GM21360 (cell line): ENCODE measurements around the gene KRABD2.
A peak's percentile ranks its signal among the peaks of the same experiment; 100 is the strongest.
"Not testable (repeated sequence)": the region's sequence is repeated elsewhere in the genome, so short reads cannot be mapped to it uniquely, and the experiment has no call there.

Source experiments
- ATAC-seq: cut with Tn5 transposase; IDR thresholded peaks from one replicate; pipeline ENCODE4 v1.9.1; 2021; ENCODE audit warnings: mild to moderate bottlenecking, moderate library complexity; ENCODE audit not compliant: unreplicated experiment

Gene KRABD2

GRCh38 chr17:8376271-8377067 is at the start of gene KRABD2:
Gene KRABD2, minus strand, starts transcription at chr17:8376704.
- ATAC-seq, result peak; percentile 91

GRCh38 chr17:8421571-8421970 is 45.1 kb upstream of the KRABD2 start:
- ATAC-seq, result no peak

- ATAC-seq, result no peak
Measured at GRCh38 chr17:8420041-8420934, 43.8 kb upstream of the KRABD2 start.

- no peak for ATAC-seq
Measured at GRCh38 chr17:8419305-8419704, 42.8 kb upstream of the KRABD2 start.

- ATAC-seq, result no peak
Measured at GRCh38 chr17:8418471-8418870, 42.0 kb upstream of the KRABD2 start.

GRCh38 chr17:8417806-8418205 is 41.3 kb upstream of the KRABD2 start:
- no peak for ATAC-seq

GRCh38 chr17:8413938-8414337 is 37.4 kb upstream of the KRABD2 start:
- ATAC-seq, result no peak

- no peak for ATAC-seq
Measured at GRCh38 chr17:8413328-8413727, 36.8 kb upstream of the KRABD2 start.

GRCh38 chr17:8412089-8412488 is 35.6 kb upstream of the KRABD2 start:
- no peak for ATAC-seq

- ATAC-seq, result no peak
Measured at GRCh38 chr17:8410883-8411238, 34.4 kb upstream of the KRABD2 start.

- no peak for ATAC-seq
Measured at GRCh38 chr17:8409966-8410882, 33.7 kb upstream of the KRABD2 start.

- no peak for ATAC-seq
Measured at GRCh38 chr17:8408371-8408770, 31.9 kb upstream of the KRABD2 start.

- no peak for ATAC-seq
Measured at GRCh38 chr17:8406174-8406573, 29.7 kb upstream of the KRABD2 start.

- ATAC-seq, result no peak
Measured at GRCh38 chr17:8405499-8406016, 29.1 kb upstream of the KRABD2 start.

GRCh38 chr17:8402921-8403536 is 26.5 kb upstream of the KRABD2 start:
- ATAC-seq, result no peak

GRCh38 chr17:8401107-8401506 is 24.6 kb upstream of the KRABD2 start:
- no peak for ATAC-seq

GRCh38 chr17:8398980-8399379 is 22.5 kb upstream of the KRABD2 start:
- no peak for ATAC-seq

- no peak for ATAC-seq
Measured at GRCh38 chr17:8397636-8398035, 21.1 kb upstream of the KRABD2 start, which contains the start of gene RNF222. Gene RNF222, minus strand, starts transcription at chr17:8397827. Its CDS starts 4,366 bp downstream, at chr17:8393461.

GRCh38 chr17:8394497-8394896 is 18.0 kb upstream of the KRABD2 start:
- ATAC-seq, result not testable (repeated sequence)
